ENCODE measurements around the gene AGPAT2. TPM values are rescaled to one million over a fixed set of nuclear protein-coding genes. Genes with fewer than 3 reads are reported as not detected.

AGPAT2 gene
- total and polyA plus RNA-seq, 4 donors = 26.9 to 64.9 (median 40.5) TPM

DNA sequence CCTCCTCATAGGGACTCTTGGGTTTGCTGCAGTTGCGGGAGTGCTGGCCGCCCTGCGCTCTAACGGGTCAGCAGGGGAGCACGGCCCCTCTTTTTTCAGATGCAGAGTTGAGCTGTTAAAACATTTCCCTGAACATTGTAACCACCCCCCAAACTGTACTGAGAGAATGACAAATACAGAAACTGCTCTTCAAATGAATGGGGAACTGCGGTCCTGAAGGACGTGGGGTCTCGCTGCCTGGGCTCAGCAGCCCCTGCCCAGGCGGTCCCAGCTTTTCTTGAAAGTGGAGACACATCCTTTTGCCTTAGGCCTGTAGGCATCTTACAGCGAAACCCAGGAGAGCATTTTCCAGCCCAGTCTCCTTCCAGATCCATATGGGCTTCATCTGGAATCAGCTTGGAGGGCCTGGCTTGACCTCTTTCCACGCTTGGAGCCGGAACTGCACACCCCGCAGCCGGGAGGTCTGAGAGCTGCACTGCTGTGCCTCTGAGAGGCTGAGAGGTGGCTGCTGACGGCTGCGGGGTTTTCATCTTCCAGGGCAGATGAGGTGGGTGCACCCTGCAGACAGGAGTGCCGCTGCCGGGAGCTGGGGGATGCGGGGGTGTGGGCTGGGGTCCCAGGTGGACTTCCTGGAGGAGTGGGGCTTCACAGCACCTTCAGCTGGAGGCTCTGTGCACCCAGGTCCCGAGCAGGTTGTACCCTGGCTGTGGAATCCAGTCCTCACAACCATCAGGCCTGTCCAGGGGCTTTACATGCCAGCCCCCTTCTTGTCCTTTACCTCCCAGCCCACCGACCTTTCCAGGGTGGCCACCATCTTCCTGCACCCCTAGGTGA, 1.2 kb upstream of the AGPAT2 start:
- Histone ChIP-seq H3K27me3 (ENCODE audit: control insufficient read depth in 1 of 2, insufficient read depth in 2 of 2, low read length in 1 of 2) (no peaks in the 10 kb centered on the region), H3K4me3 (ENCODE audit: low read length in 2 of 2) (no peak overlapping the region), H3K36me3 (ENCODE audit: control insufficient read depth in 1 of 2, insufficient read depth in 2 of 2, low read length in 1 of 2) (no peaks in the 10 kb centered on the region), H3K4me1 (ENCODE audit: control insufficient read depth in 1 of 2, insufficient read depth in 2 of 2, low read length in 2 of 2) (no peaks in the 10 kb centered on the region), H3K9me3 (ENCODE audit: control insufficient read depth, low read length) (no peaks in the 10 kb centered on the region), H3K27ac (ENCODE audit: low read depth in 1 of 2, low read length in 2 of 2) (no peak overlapping the region)
- ATAC-seq (ENCODE audit: low FRiP score) (no peak), DNase-seq (no peak)
- intact Hi-C loops (cut with DNase I) = no loop called here
- WGBS, 2 donors = 65 to 68% methylated on average over 21 of the region's 21 CpGs

DNA sequence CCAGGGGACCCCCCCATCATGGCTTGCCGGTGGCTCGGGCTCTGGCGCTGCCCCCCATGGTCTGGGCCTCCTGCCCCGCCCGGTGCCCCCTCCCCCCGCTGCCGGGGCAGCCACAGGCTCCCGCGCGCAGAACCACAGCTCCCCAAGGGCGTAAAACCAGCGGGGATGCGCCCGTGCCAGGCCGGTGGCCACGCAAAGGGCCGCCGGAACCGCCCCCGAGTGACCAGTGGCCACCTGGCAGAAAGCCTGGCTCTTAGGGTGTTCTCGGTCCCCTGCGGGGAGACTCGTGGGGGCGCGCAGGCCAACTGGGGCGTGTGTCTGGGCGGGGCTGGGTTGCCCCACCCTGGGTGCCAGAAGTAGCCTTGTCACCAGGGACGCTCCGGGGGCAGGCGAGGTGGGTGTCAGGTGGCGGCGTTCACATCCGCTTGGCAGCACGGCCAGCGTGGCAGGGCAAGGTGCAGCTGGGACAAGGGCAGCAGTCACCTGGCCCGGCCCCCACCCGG, 515 bp upstream of the AGPAT2 start:
- 32 to 36% methylated on average over 34 to 37 of the region's 37 CpGs for WGBS, 2 donors
- Histone ChIP-seq H3K4me3 (ENCODE audit: low read length in 2 of 2) (no peak overlapping the region), H3K36me3 (ENCODE audit: control insufficient read depth in 1 of 2, insufficient read depth in 2 of 2, low read length in 1 of 2) (no peaks in the 10 kb centered on the region), H3K27me3 (ENCODE audit: control insufficient read depth in 1 of 2, insufficient read depth in 2 of 2, low read length in 1 of 2) (no peaks in the 10 kb centered on the region), H3K9me3 (ENCODE audit: control insufficient read depth, low read length) (no peaks in the 10 kb centered on the region), H3K4me1 (ENCODE audit: control insufficient read depth in 1 of 2, insufficient read depth in 2 of 2, low read length in 2 of 2) (no peaks in the 10 kb centered on the region), H3K27ac (ENCODE audit: low read depth in 1 of 2, low read length in 2 of 2) (no peak overlapping the region)
- intact Hi-C loops (cut with DNase I) = no loop called here
- DNase-seq (no peak), ATAC-seq (ENCODE audit: low FRiP score) (no peak)

GRCh38 chr9:136686534-136686793, 793 bp downstream of the AGPAT2 start:
- no peak for DNase-seq
- Histone ChIP-seq H3K36me3 (ENCODE audit: control insufficient read depth in 1 of 2, insufficient read depth in 2 of 2, low read length in 1 of 2) (no peaks in the 10 kb centered on the region), H3K9me3 (ENCODE audit: control insufficient read depth, low read length) (no peaks in the 10 kb centered on the region), H3K27me3 (ENCODE audit: control insufficient read depth in 1 of 2, insufficient read depth in 2 of 2, low read length in 1 of 2) (no peaks in the 10 kb centered on the region), H3K4me1 (ENCODE audit: control insufficient read depth in 1 of 2, insufficient read depth in 2 of 2, low read length in 2 of 2) (no peaks in the 10 kb centered on the region), H3K27ac (ENCODE audit: low read depth in 1 of 2, low read length in 2 of 2) (no peak overlapping the region), H3K4me3 (ENCODE audit: low read length in 2 of 2) (peak overlapping the region; percentile 64 to 81)
- peak; percentile 1 for ATAC-seq (ENCODE audit: low FRiP score)
- intact Hi-C loops (cut with DNase I) = no loop called here
- WGBS, 2 donors = 1 to 3% methylated on average over 13 to 20 of the region's 20 CpGs

DNA sequence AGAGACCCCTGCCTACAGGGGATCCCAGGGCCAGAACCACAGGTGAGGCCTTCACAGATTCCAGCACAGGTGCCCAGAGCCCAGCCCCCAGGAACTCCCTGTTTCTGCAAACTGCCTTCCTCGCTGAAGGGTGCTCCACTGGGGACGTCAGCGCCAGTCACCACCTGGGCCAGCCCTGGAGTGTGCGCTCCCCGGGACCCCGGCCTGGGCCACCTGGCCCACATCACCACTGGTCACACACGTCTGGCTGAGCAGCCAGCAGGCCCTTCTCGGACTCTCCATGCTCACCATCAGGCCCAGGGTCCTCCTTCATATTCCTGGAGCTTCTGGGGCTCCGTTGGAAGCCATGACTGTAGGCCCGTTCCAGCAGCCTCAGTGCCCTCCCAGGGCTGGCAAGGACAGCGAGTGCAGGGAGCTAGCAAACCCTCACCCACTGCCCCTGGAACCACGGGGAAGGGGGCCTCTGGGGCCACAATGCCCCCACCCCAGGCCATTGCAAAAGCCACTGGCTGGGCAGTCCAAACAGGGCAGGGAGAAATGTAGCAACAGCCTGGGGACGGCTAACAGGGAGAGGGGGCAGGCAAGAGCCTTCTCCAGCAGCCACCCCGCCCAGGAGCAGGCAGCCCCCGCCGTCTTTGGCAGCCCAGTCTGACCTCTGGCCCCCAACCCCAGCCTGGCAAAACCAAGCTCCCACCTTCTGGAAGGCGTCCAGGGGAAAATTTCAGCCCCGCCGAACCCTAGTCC, 1.3 kb downstream of the AGPAT2 start:
- intact Hi-C loops (cut with DNase I) = no loop called here
- no peak for ATAC-seq (ENCODE audit: low FRiP score)
- Histone ChIP-seq H3K36me3 (ENCODE audit: control insufficient read depth in 1 of 2, insufficient read depth in 2 of 2, low read length in 1 of 2) (no peaks in the 10 kb centered on the region), H3K27me3 (ENCODE audit: control insufficient read depth in 1 of 2, insufficient read depth in 2 of 2, low read length in 1 of 2) (no peaks in the 10 kb centered on the region), H3K4me3 (ENCODE audit: low read length in 2 of 2) (peak overlapping the region; percentile 64 to 81), H3K9me3 (ENCODE audit: control insufficient read depth, low read length) (no peaks in the 10 kb centered on the region), H3K27ac (ENCODE audit: low read depth in 1 of 2, low read length in 2 of 2) (no peak overlapping the region), H3K4me1 (ENCODE audit: control insufficient read depth in 1 of 2, insufficient read depth in 2 of 2, low read length in 2 of 2) (no peaks in the 10 kb centered on the region)
- 42 to 45% methylated on average over 17 to 19 of the region's 19 CpGs for WGBS, 2 donors
- DNase-seq = no peak

- no peaks in the 10 kb centered on the region for H3K9me3 ChIP-seq (ENCODE audit: control insufficient read depth, low read length)
- WGBS, 2 donors = 92 to 93% methylated on average over 7 of the region's 7 CpGs
- no peak overlapping the region for H3K27ac ChIP-seq (ENCODE audit: low read depth in 1 of 2, low read length in 2 of 2)
- H3K27me3 ChIP-seq (ENCODE audit: control insufficient read depth in 1 of 2, insufficient read depth in 2 of 2, low read length in 1 of 2) = no peaks in the 10 kb centered on the region
- DNase-seq = no peak
- no peak for ATAC-seq (ENCODE audit: low FRiP score)
- intact Hi-C loops (cut with DNase I) = no loop called here
- no peaks in the 10 kb centered on the region for H3K36me3 ChIP-seq (ENCODE audit: control insufficient read depth in 1 of 2, insufficient read depth in 2 of 2, low read length in 1 of 2)
- H3K4me1 ChIP-seq (ENCODE audit: control insufficient read depth in 1 of 2, insufficient read depth in 2 of 2, low read length in 2 of 2) = no peaks in the 10 kb centered on the region
- H3K4me3 ChIP-seq (ENCODE audit: low read length in 2 of 2) = no peak overlapping the region
Measured at GRCh38 chr9:136685216-136685615, 2.0 kb downstream of the AGPAT2 start.

DNA sequence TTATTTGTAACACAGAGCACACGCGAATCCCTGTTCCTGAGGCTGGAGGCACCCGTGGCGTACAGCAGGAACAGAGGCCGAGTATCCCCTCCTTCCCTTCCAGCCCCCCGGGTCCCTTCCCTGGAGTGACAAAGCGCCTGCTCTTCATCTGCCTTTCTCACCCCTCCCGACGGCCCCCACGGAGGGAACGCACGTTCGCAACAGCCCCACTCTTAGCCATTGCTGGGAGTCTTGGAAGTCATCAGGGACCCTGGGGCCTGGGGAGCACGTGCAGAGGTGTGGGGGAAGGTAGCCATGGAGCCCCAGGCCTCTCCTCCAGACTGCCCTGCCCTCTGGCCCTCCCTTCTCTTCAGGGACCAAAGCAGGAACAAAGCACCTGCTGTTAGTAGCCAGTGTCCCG, 2.5 kb downstream of the AGPAT2 start:
- Histone ChIP-seq H3K4me1 (ENCODE audit: control insufficient read depth in 1 of 2, insufficient read depth in 2 of 2, low read length in 2 of 2) (no peaks in the 10 kb centered on the region), H3K9me3 (ENCODE audit: control insufficient read depth, low read length) (no peaks in the 10 kb centered on the region), H3K27ac (ENCODE audit: low read depth in 1 of 2, low read length in 2 of 2) (no peak overlapping the region), H3K4me3 (ENCODE audit: low read length in 2 of 2) (no peak overlapping the region), H3K27me3 (ENCODE audit: control insufficient read depth in 1 of 2, insufficient read depth in 2 of 2, low read length in 1 of 2) (no peaks in the 10 kb centered on the region), H3K36me3 (ENCODE audit: control insufficient read depth in 1 of 2, insufficient read depth in 2 of 2, low read length in 1 of 2) (no peaks in the 10 kb centered on the region)
- 91 to 92% methylated on average over 15 of the region's 15 CpGs for WGBS, 2 donors
- no peak for ATAC-seq (ENCODE audit: low FRiP score)
- no peak for DNase-seq
- intact Hi-C loops (cut with DNase I) = no loop called here

DNA sequence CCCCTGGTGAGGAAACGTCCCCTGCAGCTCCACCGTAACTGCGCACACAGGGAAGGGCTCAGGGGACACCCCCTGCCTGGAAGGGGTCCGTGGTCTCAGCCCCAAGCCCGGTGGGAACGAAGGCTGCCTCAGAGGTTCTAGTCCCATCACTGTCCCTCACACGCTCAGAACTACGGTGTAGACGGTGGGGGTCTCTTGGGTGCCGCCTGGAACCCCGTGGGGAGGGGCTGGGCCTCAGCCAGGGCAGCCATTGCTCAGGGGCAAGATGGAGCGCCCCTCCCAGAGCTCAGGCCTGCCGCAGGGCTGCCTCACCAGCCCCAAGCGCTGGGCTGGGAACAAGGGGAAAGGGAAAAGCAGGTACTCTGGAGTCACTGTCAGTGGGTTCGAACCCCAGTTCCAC, 2.9 kb downstream of the AGPAT2 start:
- WGBS, 2 donors = 83 to 90% methylated on average over 14 to 15 of the region's 15 CpGs
- Histone ChIP-seq H3K4me3 (ENCODE audit: low read length in 2 of 2) (no peak overlapping the region), H3K36me3 (ENCODE audit: control insufficient read depth in 1 of 2, insufficient read depth in 2 of 2, low read length in 1 of 2) (no peaks in the 10 kb centered on the region), H3K4me1 (ENCODE audit: control insufficient read depth in 1 of 2, insufficient read depth in 2 of 2, low read length in 2 of 2) (no peaks in the 10 kb centered on the region), H3K9me3 (ENCODE audit: control insufficient read depth, low read length) (no peaks in the 10 kb centered on the region), H3K27me3 (ENCODE audit: control insufficient read depth in 1 of 2, insufficient read depth in 2 of 2, low read length in 1 of 2) (no peaks in the 10 kb centered on the region), H3K27ac (ENCODE audit: low read depth in 1 of 2, low read length in 2 of 2) (no peak overlapping the region)
- ATAC-seq (ENCODE audit: low FRiP score) (no peak), DNase-seq (no peak)
- intact Hi-C loops (cut with DNase I) = no loop called here

DNA sequence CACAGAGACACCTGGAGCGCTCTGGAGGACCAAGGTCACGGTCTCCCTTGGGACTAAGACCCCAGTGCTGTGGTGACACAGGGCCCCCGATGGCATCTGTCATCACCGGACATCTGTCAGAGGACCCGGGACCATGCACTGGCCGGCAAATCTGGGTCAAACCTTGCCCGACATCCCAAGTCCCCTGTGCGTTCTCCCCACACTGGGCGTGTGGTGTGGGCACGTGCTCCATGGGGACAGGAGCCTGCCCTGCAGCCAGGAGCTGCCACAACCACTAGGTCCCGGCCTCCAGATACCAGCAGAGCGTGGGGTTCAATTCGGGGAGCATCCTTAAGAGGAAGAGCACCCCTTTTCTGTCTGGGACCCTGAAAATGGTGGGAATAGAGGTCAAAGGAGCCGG, 3.5 kb downstream of the AGPAT2 start:
- ATAC-seq (ENCODE audit: low FRiP score) (no peak), DNase-seq (no peak)
- H3K4me1 ChIP-seq (ENCODE audit: control insufficient read depth in 1 of 2, insufficient read depth in 2 of 2, low read length in 2 of 2) = no peaks in the 10 kb centered on the region
- WGBS, 2 donors = 94 to 95% methylated on average over 14 of the region's 14 CpGs
- intact Hi-C loops (cut with DNase I) = no loop called here
- H3K27me3 ChIP-seq (ENCODE audit: control insufficient read depth in 1 of 2, insufficient read depth in 2 of 2, low read length in 1 of 2) = no peaks in the 10 kb centered on the region
- no peaks in the 10 kb centered on the region for H3K36me3 ChIP-seq (ENCODE audit: control insufficient read depth in 1 of 2, insufficient read depth in 2 of 2, low read length in 1 of 2)
- no peak overlapping the region for H3K4me3 ChIP-seq (ENCODE audit: low read length in 2 of 2)
- H3K27ac ChIP-seq (ENCODE audit: low read depth in 1 of 2, low read length in 2 of 2) = no peak overlapping the region
- H3K9me3 ChIP-seq (ENCODE audit: control insufficient read depth, low read length) = no peaks in the 10 kb centered on the region
